DND-41 (cell line): ENCODE results near the gene MORN1.

Source experiments
- ATAC-seq: fragments of 200-7000 bp; cut with Tn5 transposase; 3 replicates; pipeline ENCODE4 v1.9.1; 2021; ENCODE audit warnings: low read depth; ENCODE audit not compliant: insufficient read depth
- DNase-seq: peaks from one replicate; pipeline ENCODE4 v3.0.0-alpha.2; 2020
- H2AFZ ChIP-seq: 2 replicates; pipeline ENCODE4 v1.6.0; 2012; ENCODE audit warnings: low read depth, low read length
- H3K27ac ChIP-seq: 2 replicates; pipeline ENCODE4 v1.5.1; 2012; ENCODE audit warnings: low read length, inconsistent platforms
- H3K27me3 ChIP-seq: fragments of 200-600 bp; sonication (generic); 2 replicates; pipeline ENCODE4 v1.6.0; 2012; ENCODE audit warnings: low read length, mild to moderate bottlenecking, inconsistent platforms; ENCODE audit not compliant: insufficient read depth, poor library complexity
- H3K36me3 ChIP-seq: 2 replicates; pipeline ENCODE4 v1.5.1; 2012; ENCODE audit warnings: low read length, inconsistent platforms; ENCODE audit not compliant: insufficient read depth
- H3K4me1 ChIP-seq: 2 replicates; pipeline ENCODE4 v1.5.1; 2012; ENCODE audit warnings: mild to moderate bottlenecking, low read length; ENCODE audit not compliant: insufficient read depth
- H3K4me2 ChIP-seq: 2 replicates; pipeline ENCODE4 v1.6.0; 2012; ENCODE audit warnings: mild to moderate bottlenecking, moderate library complexity, low read length, inconsistent platforms; ENCODE audit not compliant: insufficient read depth
- H3K4me3 ChIP-seq, 2 experiments: fragments of 200-600 bp in 1 of 2; shearing (Covaris generic) in 1 of 2; 2 replicates each; pipeline ENCODE4 v1.5.1; 2012 to 2016; ENCODE audit warnings: inconsistent platforms in 2 of 2, low read length in 2 of 2, mild to moderate bottlenecking in 2 of 2, low read depth in 1 of 2, moderate library complexity in 1 of 2
- H3K79me2 ChIP-seq: 2 replicates; pipeline ENCODE4 v1.6.0; 2012; ENCODE audit warnings: low read length, inconsistent platforms; ENCODE audit not compliant: insufficient read depth
- H3K9ac ChIP-seq: 2 replicates; pipeline ENCODE4 v1.6.0; 2012; ENCODE audit warnings: low read depth, mild to moderate bottlenecking, inconsistent platforms, low read length, moderate library complexity
- H3K9me3 ChIP-seq: 2 replicates; pipeline ENCODE4 v1.5.1; 2012; ENCODE audit warnings: low read length, moderate library complexity, mild to moderate bottlenecking, inconsistent platforms; ENCODE audit not compliant: insufficient read depth, severe bottlenecking
- H4K20me1 ChIP-seq: 2 replicates; pipeline ENCODE4 v1.6.0; 2012; ENCODE audit warnings: low read length; ENCODE audit not compliant: insufficient read depth
- CTCF ChIP-seq: IDR thresholded peaks from 2 replicates; pipeline ENCODE4 v1.5.1; 2012; ENCODE audit warnings: borderline replicate concordance, low read length, moderate library complexity, mild to moderate bottlenecking; ENCODE audit not compliant: poor library complexity, severe bottlenecking; ENCODE audit errors: extremely low read depth
- EZH2 ChIP-seq: IDR thresholded peaks from 3 replicates; pipeline ENCODE4 v1.6.1; 2012; ENCODE audit warnings: borderline replicate concordance, low read depth, mild to moderate bottlenecking, moderate library complexity, low read length, inconsistent platforms; ENCODE audit not compliant: severe bottlenecking

MORN1 gene

GRCh38 chr1:2341706-2342383, 49.5 kb downstream of the MORN1 start:
- Histone ChIP-seq H3K4me3 (no peak overlapping the region), H3K27me3 (no peaks in the 10 kb centered on the region), H3K36me3 (no peaks in the 10 kb centered on the region), H3K4me2 (no peak overlapping the region), H3K79me2 (no peaks in the 10 kb centered on the region), H3K9ac (no peak overlapping the region), H3K27ac (no peak overlapping the region), H4K20me1 (0 out of 2 replicates have a peak, but pooled peaks cover 5% of the 10 kb centered on the region), H3K4me1 (no peaks in the 10 kb centered on the region), H2AFZ (no peak overlapping the region), H3K9me3 (no peaks in the 10 kb centered on the region)
- ATAC-seq, result no peak
- DNase-seq, result no peak
- TF ChIP-seq CTCF (no peak), EZH2 (no peak)

- H3K9me3 ChIP-seq, result no peaks in the 10 kb centered on the region
- TF ChIP-seq EZH2, result no peak
- TF ChIP-seq CTCF, result no peak
- 0 out of 2 replicates have a peak, but pooled peaks cover 5% of the 10 kb centered on the region for H4K20me1 ChIP-seq
- H3K27me3 ChIP-seq, result no peaks in the 10 kb centered on the region
- H3K9ac ChIP-seq, result no peak overlapping the region
- no peak overlapping the region for H3K4me3 ChIP-seq
- H3K36me3 ChIP-seq, result no peaks in the 10 kb centered on the region
- H3K4me2 ChIP-seq, result no peak overlapping the region
- no peak overlapping the region for H2AFZ ChIP-seq
- H3K27ac ChIP-seq, result no peak overlapping the region
- no peak for ATAC-seq
- no peaks in the 10 kb centered on the region for H3K4me1 ChIP-seq
- H3K79me2 ChIP-seq, result no peaks in the 10 kb centered on the region
- no peak for DNase-seq
Observed at GRCh38 chr1:2340918-2341254, 50.5 kb downstream of the MORN1 start.

GRCh38 chr1:2340086-2340917, 51.1 kb downstream of the MORN1 start:
- DNase-seq, result no peak
- Histone ChIP-seq H3K4me2 (no peak overlapping the region), H3K36me3 (no peaks in the 10 kb centered on the region), H3K27me3 (no peaks in the 10 kb centered on the region), H3K79me2 (no peaks in the 10 kb centered on the region), H3K9ac (no peak overlapping the region), H4K20me1 (0 out of 2 replicates have a peak, but pooled peaks cover 5% of the 10 kb centered on the region), H3K27ac (no peak overlapping the region), H3K9me3 (no peaks in the 10 kb centered on the region), H2AFZ (no peak overlapping the region), H3K4me1 (no peaks in the 10 kb centered on the region), H3K4me3 (no peak overlapping the region)
- no peak for ATAC-seq
- TF ChIP-seq EZH2 (no peak), CTCF (no peak)
